Measurements from ENCODE around the gene GRAMD1B.

- TF ChIP-seq, protein P1, sequence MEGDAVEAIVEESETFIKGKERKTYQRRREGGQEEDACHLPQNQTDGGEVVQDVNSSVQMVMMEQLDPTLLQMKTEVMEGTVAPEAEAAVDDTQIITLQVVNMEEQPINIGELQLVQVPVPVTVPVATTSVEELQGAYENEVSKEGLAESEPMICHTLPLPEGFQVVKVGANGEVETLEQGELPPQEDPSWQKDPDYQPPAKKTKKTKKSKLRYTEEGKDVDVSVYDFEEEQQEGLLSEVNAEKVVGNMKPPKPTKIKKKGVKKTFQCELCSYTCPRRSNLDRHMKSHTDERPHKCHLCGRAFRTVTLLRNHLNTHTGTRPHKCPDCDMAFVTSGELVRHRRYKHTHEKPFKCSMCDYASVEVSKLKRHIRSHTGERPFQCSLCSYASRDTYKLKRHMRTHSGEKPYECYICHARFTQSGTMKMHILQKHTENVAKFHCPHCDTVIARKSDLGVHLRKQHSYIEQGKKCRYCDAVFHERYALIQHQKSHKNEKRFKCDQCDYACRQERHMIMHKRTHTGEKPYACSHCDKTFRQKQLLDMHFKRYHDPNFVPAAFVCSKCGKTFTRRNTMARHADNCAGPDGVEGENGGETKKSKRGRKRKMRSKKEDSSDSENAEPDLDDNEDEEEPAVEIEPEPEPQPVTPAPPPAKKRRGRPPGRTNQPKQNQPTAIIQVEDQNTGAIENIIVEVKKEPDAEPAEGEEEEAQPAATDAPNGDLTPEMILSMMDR (IDR thresholded peaks at IDR 0.05) = no peak
- no peak for TF ChIP-seq POLR2A (IDR thresholded peaks at IDR 0.05)
Measured at GRCh38 chr11:123517559-123518364, 87.7 kb downstream of the GRAMD1B start.
